Transverse colon (tissue), 4 donors: ENCODE measurements around the gene RINT1.
"Not testable (repeated sequence)": the region's sequence is repeated elsewhere in the genome, so short reads cannot be mapped to it uniquely, and the experiment has no call there.

Experiments
- CTCF ChIP-seq, 5 experiments: fragments of 200-600 bp in 3 of 5; fragments of 450-650 bp in 2 of 5; sonication (generic) in 3 of 5; IDR thresholded peaks; 1 replicate in 2 of 5; 2 replicates in 3 of 5; pipeline ENCODE4 v1.5.1; 2016 to 2017; ENCODE audit warnings: antibody characterized with exemption in 5 of 5, inconsistent platforms in 3 of 5, mild to moderate bottlenecking in 2 of 5, moderate library complexity in 1 of 5
- EP300 ChIP-seq: sonication (generic); formaldehyde crosslinking; IDR thresholded peaks from one replicate; pipeline ENCODE4 v1.6.1; 2017; ENCODE audit warnings: antibody characterized with exemption, low read depth
- POLR2A ChIP-seq: fragments of 450-650 bp; IDR thresholded peaks from one replicate; pipeline ENCODE4 v1.6.1; 2016; ENCODE audit warnings: antibody characterized with exemption, mild to moderate bottlenecking, moderate library complexity
- POLR2AphosphoS5 ChIP-seq, 3 donors: sonication (generic); formaldehyde crosslinking; IDR thresholded peaks; one replicate each; pipeline ENCODE4 v1.6.1; 2016; ENCODE audit warnings: antibody characterized with exemption in 3 of 3

- not testable (repeated sequence) for TF ChIP-seq POLR2A; POLR2AphosphoS5 (IDR thresholded peaks at IDR 0.05); CTCF (IDR thresholded peaks at IDR 0.05); EP300
Observed at GRCh38 chr7:105599080-105599479, 67.1 kb downstream of the RINT1 start.
